Keratinocyte (primary cell): ENCODE data around the gene TFG. TPM values are rescaled to one million over a fixed set of nuclear protein-coding genes. Genes with fewer than 3 reads are reported as not detected.

ENCODE experiments used
- DNase-seq: peaks from one replicate; pipeline ENCODE4 v3.0.0-alpha.2; 2011; ENCODE audit warnings: low read depth, missing footprints, low spot score
- FAIRE-seq: peaks from 2 replicates; lab custom pipeline; 2011; peaks lifted over from hg19 to GRCh38; lab: Jason Lieb, UNC
- H2AFZ ChIP-seq: 2 replicates; pipeline ENCODE4 v1.6.0; 2012; ENCODE audit warnings: low read length, control low read depth, inconsistent platforms; ENCODE audit not compliant: control insufficient read depth
- H3K27ac ChIP-seq: 2 replicates; pipeline ENCODE4 v1.5.1; 2011; ENCODE audit warnings: low read length; ENCODE audit not compliant: control insufficient read depth, insufficient read depth
- H3K27me3 ChIP-seq: 3 replicates; pipeline ENCODE4 v1.6.0; 2011; ENCODE audit warnings: low read length; ENCODE audit not compliant: control insufficient read depth, insufficient read depth; ENCODE audit errors: extremely low read depth
- H3K36me3 ChIP-seq, 2 experiments: 2 replicates in 1 of 2; 3 replicates in 1 of 2; pipeline ENCODE4 v1.5.1; 2011; ENCODE audit warnings: low read length in 2 of 2, mild to moderate bottlenecking in 1 of 2; ENCODE audit not compliant: control insufficient read depth in 2 of 2, insufficient read depth in 2 of 2; ENCODE audit errors: extremely low read depth in 1 of 2
- H3K4me1 ChIP-seq: 3 replicates; pipeline ENCODE4 v1.5.1; 2011; ENCODE audit warnings: low read length; ENCODE audit not compliant: control insufficient read depth, insufficient read depth; ENCODE audit errors: extremely low read depth
- H3K4me2 ChIP-seq: 3 replicates; pipeline ENCODE4 v1.6.0; 2011; ENCODE audit warnings: low read depth, low read length; ENCODE audit not compliant: control insufficient read depth, insufficient read depth; ENCODE audit errors: extremely low read depth
- H3K4me3 ChIP-seq, 3 experiments: fragments of 200-600 bp in 1 of 3; sonication (generic) in 1 of 3; 2 replicates in 2 of 3; 3 replicates in 1 of 3; pipeline ENCODE4 v1.5.1; 2011 to 2016; ENCODE audit warnings: low read length in 3 of 3, mild to moderate bottlenecking in 3 of 3, control low read depth in 2 of 3, inconsistent platforms in 1 of 3, low read depth in 1 of 3, mixed read lengths in 1 of 3, mixed run types in 1 of 3, moderate library complexity in 1 of 3; ENCODE audit not compliant: control insufficient read depth in 2 of 3, insufficient read depth in 2 of 3; ENCODE audit errors: extremely low read depth in 1 of 3
- H3K79me2 ChIP-seq: 2 replicates; pipeline ENCODE4 v1.6.0; 2012; ENCODE audit warnings: low read length; ENCODE audit not compliant: control insufficient read depth, insufficient read depth
- H3K9ac ChIP-seq: 3 replicates; pipeline ENCODE4 v1.6.0; 2011; ENCODE audit warnings: low read length; ENCODE audit not compliant: control insufficient read depth, insufficient read depth; ENCODE audit errors: extremely low read depth
- H3K9me1 ChIP-seq: 3 replicates; pipeline ENCODE4 v1.6.0; 2011; ENCODE audit warnings: low read length; ENCODE audit not compliant: control insufficient read depth, insufficient read depth; ENCODE audit errors: extremely low read depth
- H3K9me3 ChIP-seq: 2 replicates; pipeline ENCODE4 v1.5.1; 2012; ENCODE audit warnings: low read depth, low read length; ENCODE audit not compliant: control insufficient read depth
- H4K20me1 ChIP-seq: 3 replicates; pipeline ENCODE4 v1.6.0; 2011; ENCODE audit warnings: low read length; ENCODE audit not compliant: control insufficient read depth, insufficient read depth; ENCODE audit errors: extremely low read depth
- CTCF ChIP-seq, 3 experiments: IDR thresholded peaks in 1 of 3; conservative IDR thresholded peaks in 1 of 3; optimal IDR thresholded peaks in 1 of 3; 2 replicates in 2 of 3; 3 replicates in 1 of 3; pipeline versions ENCODE3 to v1.5.1; 2011; ENCODE audit warnings: low read length in 3 of 3, mild to moderate bottlenecking in 3 of 3, moderate library complexity in 2 of 3, control low read depth in 1 of 3, inconsistent platforms in 1 of 3; ENCODE audit not compliant: insufficient read depth in 2 of 3; ENCODE audit errors: extremely low read depth in 1 of 3
- EZH2 ChIP-seq: IDR thresholded peaks from one replicate; pipeline ENCODE4 v1.6.1; 2012; ENCODE audit warnings: inconsistent platforms, mild to moderate bottlenecking, low read length, moderate library complexity
- dilution Hi-C: fragments of 300-500 bp; cut with MboI; formaldehyde crosslinking; loops from one replicate; pipeline ENCODE4 v1.7.0; 2020; ENCODE audit warnings: low sequenced_read_pairs; ENCODE audit not compliant: extremely low pct_ligation_motif_present
- polyA plus RNA-seq, 5 experiments: library from polyadenylated mRNA; depleted of rRNA in 3 of 5; stranded (reverse) in 3 of 5; stranded (forward) in 1 of 5; unstranded in 1 of 5; fragments of >200 nt; gene quantifications; 1 replicate in 1 of 5; 2 replicates in 3 of 5; 3 replicates in 1 of 5; pipeline versions ENCODE4 v1.2.1 to v1.2.3, GENCODE V29; 2011 to 2012; ENCODE audit warnings: missing spikeins in 2 of 5, low read depth in 1 of 5, low replicate concordance in 1 of 5

TFG gene
- polyA plus RNA-seq, 1 donor (not counting 4 experiments of a cell fraction or from before 2014, with no cell fraction given) = 177 TPM

GRCh38 chr3:100697723-100698285 lies 11.5 kb upstream of the TFG start:
- H3K36me3 ChIP-seq = no peaks in the 10 kb centered on the region
- no peak overlapping the region for H3K4me2 ChIP-seq
- peaks cover 24% of the 10 kb centered on the region for H3K4me1 ChIP-seq
- H3K9ac ChIP-seq = no peak overlapping the region
- DNase-seq (no peak), FAIRE-seq (no peak)
- no peaks in the 10 kb centered on the region for H3K79me2 ChIP-seq
- H2AFZ ChIP-seq = no peak overlapping the region
- H3K4me3 ChIP-seq = no peak overlapping the region
- H3K9me3 ChIP-seq = no peaks in the 10 kb centered on the region
- H3K9me1 ChIP-seq = no peaks in the 10 kb centered on the region
- no peaks in the 10 kb centered on the region for H3K27me3 ChIP-seq
- no peaks in the 10 kb centered on the region for H4K20me1 ChIP-seq
- no peak for TF ChIP-seq CTCF (optimal IDR thresholded peaks at IDR 0.05 in 1 of 3, IDR thresholded peaks at IDR 0.05 in 1 of 3, conservative IDR thresholded peaks at IDR 0.05 in 1 of 3; ENCODE audit: extremely low read depth in 1 of 3, insufficient read depth in 2 of 3, low read length in 3 of 3)
- TF ChIP-seq EZH2 = no peak
- dilution Hi-C loops = no loop called here
- no peak overlapping the region for H3K27ac ChIP-seq

GRCh38 chr3:100698736-100699135 lies 10.6 kb upstream of the TFG start:
- no peaks in the 10 kb centered on the region for H3K9me1 ChIP-seq
- dilution Hi-C loops = no loop called here
- DNase-seq = no peak

More at GRCh38 chr3:100698736-100699135, 10.6 kb upstream of the TFG start:
- Histone ChIP-seq H3K27me3 (no peaks in the 10 kb centered on the region), H3K4me1 (peaks cover 24% of the 10 kb centered on the region), H2AFZ (no peak overlapping the region), H3K36me3 (no peaks in the 10 kb centered on the region), H4K20me1 (no peaks in the 10 kb centered on the region), H3K79me2 (no peaks in the 10 kb centered on the region), H3K4me2 (no peak overlapping the region), H3K4me3 (no peak overlapping the region), H3K9ac (no peak overlapping the region), H3K27ac (no peak overlapping the region), H3K9me3 (no peaks in the 10 kb centered on the region)
- no peak for FAIRE-seq
- TF ChIP-seq EZH2 = no peak
- TF ChIP-seq CTCF (optimal IDR thresholded peaks at IDR 0.05 in 1 of 3, IDR thresholded peaks at IDR 0.05 in 1 of 3, conservative IDR thresholded peaks at IDR 0.05 in 1 of 3; ENCODE audit: extremely low read depth in 1 of 3, insufficient read depth in 2 of 3, low read length in 3 of 3) = no peak
